GM19395 (cell line): ENCODE measurements around the gene SYDE2.
"Not testable (repeated sequence)": the region's sequence is repeated elsewhere in the genome, so short reads cannot be mapped to it uniquely, and the experiment has no call there.

Source experiments
- ATAC-seq: cut with Tn5 transposase; IDR thresholded peaks from one replicate; pipeline ENCODE4 v1.9.1; 2021; ENCODE audit warnings: mild to moderate bottlenecking, moderate library complexity; ENCODE audit not compliant: unreplicated experiment

Gene SYDE2

DNA sequence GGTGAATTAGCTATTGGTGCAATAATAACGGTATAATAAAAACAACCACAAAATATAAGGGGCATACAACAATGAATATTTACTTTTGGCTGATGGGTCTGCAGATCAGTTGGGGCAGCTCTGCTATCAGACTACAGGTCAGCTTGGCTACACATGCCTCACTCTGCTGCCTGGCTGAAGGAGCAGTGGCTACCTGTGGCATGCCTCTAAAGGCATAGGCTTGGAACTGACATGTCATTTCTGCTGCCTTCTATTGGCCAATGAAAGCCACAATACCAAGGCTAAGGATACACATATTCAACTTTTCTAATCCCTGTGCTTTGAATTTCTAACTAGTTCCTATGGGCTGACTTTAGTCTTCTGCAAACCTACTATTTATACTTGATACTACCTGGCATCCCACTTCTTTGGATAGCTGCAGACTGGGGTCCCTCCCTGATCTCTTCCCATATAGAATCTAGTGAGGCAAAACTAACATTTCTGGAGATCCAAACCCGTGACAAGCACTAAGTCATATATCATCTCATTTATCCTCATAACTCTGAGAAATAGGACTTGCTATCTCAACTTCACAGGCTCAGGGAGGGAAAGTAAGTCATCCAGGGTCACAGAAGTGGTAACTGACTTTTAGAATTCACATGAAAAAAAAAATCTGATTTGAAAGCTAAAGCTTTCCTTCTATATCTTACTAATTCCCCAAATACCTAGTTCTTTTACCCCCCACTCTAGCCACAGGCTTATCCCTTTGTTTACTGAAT, 19.2 kb upstream of the SYDE2 start:
- ATAC-seq = no peak

DNA sequence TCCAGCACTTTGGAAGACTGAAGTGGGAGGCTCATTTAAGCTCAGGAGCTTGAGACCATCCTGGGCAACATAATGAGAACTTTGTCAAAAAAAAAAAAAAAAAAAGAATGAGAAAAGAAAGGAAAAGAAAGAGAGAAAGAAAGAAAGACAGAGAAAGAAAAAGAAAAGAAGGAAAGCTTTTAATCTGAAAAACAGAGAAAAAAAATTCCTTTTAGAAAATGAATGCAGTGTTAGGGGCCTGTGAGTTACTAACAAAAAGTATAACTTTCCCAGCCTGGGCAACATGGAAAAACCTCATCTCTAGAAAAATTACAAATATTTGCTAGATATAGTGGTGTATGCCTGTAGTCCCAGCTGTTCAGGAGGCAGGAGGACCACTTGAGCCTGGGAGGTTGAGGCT, 15.9 kb upstream of the SYDE2 start:
- no peak for ATAC-seq

DNA sequence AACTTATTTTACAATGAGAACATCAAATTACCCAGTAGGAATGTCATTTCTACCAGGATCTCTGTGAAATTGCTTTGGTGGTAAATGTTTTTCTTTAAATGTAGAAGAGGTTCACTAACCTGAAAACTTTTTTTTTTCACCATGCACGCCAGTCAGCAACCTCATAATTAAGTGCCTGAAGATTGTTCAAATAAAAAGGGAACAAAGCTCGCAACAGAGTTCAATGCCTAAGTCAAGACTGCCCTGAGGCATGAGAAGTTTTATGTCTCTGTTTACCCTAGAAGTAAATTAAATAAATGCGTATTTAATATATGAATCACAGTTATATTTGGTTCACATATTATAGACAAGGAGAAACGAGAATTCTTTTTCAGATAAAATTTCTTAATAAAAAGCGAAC, 13.8 kb upstream of the SYDE2 start:
- ATAC-seq = no peak

DNA sequence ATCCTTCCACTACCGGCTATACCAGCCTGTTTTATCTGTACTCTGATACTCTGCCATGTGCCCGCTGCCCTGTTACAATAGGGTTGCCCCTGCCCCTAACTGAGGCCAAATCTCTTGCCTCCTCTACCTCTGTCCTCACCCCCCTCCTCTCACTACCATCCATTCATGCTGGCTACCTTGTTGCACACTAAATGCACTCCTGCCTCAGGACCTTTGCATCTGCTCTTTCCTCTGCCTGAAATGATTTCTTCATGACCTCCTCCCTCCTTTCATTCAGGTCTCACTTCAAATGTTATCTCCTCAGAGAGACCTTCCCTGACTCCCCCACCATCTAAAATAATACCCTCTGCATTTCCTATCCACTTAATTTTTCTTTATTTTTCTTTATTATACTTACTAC, 7.7 kb upstream of the SYDE2 start:
- no peak for ATAC-seq

DNA sequence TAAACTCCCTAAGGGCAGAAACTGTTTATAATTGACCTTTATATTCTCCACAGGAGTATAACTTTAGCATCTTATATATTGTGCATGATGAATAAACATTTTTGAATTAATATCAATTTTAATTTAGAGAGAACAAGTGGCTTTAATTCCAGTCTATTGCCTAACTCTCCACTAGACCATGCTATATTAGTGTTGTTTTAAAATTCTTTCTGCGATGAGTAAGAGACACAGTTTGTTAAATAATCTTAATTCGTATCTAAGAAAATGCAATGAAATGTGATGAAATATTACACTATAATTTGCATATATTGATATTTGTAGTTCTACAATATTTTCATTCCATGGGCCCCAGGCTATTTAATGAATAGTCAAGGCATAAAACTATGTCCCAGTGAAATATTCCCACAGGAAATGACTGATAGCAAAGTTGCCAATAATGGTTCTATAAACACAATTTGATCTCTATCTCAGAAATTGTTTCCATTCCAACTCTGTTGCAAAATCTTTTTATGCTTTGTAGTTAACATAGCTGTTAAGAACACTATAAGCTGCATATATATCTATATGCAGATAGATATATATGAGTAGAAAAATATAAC, 2.9 kb upstream of the SYDE2 start:
- no peak for ATAC-seq

DNA sequence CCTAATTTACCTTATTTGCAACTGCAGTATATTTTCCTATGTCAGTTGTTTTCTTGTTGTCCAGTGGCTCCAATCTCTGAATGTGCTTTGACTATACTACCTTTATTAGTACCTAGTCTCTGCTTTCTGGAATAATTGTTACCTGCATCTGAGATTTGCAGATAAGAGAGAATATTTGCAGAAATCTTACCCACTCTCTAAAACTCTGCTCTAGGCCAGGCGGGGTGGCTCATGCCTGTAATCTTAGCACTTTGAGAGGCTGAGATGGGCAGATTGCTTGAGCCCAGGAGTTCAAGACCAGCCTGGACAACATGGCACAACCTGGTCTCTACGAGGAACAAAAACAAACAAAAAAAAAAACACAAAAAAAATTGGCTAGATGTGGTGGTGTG, 2.0 kb upstream of the SYDE2 start:
- no peak for ATAC-seq

DNA sequence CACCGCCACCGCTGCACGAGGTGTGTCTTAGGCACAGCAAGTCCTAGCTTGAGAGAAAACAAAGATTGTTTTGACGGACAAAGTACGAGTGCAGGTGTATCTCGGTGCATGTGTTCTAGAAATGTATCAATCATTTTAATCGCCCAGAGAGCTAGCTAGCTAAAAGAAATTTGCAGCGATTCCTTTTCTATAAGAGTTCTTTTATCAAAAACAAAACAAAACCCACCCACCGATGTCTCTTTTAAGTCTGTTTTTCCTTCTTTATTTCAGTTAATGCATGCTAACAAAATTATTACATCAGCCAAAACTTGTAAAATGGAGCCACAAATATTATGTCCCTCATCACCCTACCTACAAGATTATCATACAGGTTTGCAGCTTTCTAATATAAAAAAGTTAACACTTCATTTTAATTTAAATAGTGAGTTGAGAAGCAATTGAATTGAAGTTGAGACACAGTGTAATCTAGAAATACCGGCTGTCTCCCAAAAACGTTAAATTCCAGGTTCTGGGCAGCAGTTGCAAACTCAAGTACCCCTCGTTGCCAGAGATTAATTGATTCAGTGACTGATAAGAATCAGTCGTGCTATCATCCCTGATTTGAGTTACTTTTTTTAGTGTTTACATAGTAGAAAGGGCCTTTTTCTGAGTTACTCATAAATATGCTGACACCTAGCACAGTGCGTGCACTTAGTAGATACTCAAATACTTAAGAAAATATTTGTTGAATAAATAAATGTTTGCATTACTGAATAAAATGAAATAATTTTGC, 1.5 kb upstream of the SYDE2 start:
- no peak for ATAC-seq

DNA sequence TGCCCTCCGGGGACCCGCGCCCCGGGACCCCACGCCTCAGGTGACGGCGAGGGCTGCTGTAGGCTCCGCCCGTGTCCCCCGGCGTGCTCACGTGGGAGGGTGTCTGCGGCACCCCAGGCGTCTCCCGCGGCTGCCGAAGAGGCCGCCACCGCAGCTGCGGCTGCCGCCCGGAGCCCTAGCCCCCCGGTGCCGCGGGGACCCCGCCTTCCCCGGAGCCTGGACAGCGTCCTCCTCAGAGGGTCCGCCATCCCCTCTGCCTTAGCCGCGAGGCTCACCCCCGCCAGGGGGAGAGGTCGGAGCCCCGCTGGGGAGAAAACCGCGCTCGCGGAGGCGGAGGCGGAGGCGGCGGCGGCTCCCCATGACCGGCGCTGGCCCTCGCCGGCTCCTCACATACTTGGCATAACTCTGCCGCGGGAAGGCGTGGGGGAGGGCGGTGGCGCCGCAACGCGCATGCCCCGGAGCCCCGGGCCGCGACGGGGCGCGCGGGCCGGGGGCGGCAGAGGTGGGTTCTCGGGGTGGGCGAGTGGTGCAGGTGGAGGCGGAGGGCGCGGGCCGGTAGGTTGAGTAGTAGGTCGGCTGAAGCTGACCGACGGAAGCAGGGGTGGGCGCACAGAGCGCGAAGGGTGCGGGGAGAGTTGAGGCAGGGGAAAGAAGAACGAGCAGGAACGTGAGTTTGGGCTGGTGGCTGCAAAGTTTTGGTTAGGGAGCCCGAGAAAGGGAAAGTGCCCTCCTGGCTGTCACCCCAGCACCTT, 700 bp upstream of the SYDE2 start:
- peak; percentile 61 for ATAC-seq

DNA sequence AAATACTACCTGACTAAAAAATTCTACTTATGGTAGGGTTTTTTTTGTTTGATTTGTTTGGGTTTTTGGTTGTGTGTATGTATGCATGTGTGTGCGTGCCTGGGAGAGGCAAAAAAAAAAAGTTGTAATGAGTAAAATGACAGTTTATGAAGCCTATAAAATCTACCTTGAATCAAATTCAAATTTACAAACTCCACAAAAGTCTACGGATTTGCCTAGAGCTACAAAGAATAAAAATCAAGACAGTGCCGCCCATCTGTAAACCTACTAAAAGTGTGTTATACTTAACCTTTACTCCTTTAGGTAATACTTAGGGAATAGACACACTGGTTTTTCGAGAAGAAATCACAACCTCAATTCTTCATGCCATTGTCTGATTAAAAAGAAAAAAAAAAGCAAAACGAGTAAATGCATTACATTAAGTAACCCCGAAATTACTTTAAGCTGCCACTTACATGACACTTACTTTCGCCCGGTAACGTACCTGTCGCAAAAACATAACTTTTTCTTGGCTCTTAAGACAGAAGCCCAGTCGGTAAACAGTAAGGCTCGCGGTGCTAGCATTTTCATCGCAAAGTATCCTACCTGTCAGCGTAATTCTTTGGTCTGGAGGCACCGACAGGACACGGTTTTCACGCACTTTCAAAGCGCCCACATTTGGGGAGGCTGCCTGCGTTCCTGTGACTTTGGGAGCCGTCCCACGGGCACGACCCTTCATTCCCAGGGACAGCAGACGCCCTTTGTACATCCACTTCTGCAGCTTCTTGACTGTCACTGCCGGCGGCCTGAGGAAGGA, 951 bp downstream of the SYDE2 start:
- ATAC-seq = no peak

DNA sequence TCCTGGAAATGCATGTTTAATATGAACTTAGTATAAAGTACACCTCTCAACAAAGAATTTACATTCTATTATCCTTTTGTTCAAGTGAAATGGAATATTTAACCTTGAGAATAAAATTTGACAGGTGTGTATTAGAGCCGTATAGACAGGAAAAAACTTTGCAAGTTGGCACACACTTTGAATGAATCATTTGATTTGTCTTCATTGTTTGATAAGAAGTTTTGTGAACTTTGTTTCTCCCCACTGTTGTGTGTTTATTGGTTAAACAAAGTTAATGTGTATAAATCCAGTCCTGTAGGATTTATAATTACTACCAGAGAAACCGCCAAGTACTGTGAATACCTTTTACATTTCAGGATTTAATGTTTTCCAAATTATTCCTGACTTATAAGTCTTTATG, 2.0 kb downstream of the SYDE2 start:
- ATAC-seq = no peak

DNA sequence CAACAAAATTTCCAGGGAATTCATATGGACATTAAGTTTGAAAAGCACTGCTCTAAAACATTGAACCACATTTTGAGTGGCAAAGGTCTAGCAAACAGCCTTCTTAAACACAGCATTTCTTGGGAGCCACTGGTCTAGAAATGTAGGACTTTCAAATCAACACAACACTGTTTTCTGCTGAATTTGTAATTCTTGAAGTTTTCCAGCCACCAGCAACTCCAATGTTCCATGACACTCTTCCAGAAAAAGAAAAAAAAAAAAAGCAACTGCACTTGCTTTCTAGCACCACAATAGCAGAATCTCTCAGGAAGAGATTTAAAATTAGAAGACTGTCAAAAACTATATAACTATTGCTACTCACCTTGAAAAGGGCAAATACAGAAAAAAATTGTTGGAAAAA, 4.5 kb downstream of the SYDE2 start:
- no peak for ATAC-seq

DNA sequence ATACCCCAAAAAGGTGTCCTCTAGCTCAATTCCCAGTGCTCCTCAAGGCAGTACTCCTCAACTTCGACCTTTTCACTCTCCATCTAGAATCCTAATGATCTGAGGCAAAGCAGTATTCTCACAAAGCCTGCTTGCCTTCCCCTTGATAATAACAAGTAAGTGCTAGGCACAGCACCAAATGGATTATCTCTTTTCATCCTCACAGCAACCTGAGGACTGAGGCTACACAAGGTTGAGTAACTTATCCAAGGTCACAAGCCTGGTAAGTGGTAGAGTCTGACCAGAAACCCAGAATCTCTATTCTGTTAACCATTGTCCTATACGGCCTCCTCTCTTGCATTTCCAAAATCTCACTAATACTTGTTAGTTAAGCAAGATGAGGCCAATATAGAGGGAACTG, 5.1 kb downstream of the SYDE2 start:
- ATAC-seq = no peak

DNA sequence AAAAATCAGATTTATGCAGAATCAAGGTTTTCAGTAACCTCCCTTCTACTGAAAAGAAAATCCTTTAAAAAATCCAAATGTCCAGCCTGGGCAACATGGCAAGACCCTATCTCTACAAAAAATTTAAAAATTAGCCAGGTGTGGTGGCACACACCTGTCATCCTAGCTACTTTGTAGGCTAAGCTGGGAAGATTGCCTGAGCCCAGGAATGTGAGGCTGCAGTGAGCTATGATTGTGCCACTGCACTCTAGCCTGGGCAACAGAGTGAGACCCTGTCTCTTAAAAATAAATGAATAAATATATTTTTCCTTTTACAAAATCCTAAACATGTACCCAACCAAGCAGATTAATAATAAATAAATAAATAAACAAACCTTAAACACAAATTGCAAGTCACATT, 8.7 kb downstream of the SYDE2 start:
- not testable (repeated sequence) for ATAC-seq

DNA sequence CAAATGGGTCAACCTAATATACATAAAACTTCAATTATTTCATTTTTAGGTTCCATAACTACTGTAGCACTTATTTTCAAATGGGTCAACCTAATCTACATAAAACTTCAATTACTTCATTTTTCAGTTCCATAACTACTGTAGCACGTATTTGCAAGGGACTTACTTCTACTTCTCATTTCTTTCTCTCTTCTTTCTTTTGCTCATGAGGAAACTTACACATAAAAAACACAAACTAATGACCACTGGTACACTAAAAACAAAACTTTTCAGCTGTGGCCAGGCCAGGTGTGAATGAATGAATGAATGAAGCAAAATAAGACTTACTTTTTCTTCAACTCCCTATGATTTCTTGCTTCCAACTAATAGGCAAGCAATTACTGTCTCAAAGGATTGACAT, 11.7 kb downstream of the SYDE2 start:
- no peak for ATAC-seq

DNA sequence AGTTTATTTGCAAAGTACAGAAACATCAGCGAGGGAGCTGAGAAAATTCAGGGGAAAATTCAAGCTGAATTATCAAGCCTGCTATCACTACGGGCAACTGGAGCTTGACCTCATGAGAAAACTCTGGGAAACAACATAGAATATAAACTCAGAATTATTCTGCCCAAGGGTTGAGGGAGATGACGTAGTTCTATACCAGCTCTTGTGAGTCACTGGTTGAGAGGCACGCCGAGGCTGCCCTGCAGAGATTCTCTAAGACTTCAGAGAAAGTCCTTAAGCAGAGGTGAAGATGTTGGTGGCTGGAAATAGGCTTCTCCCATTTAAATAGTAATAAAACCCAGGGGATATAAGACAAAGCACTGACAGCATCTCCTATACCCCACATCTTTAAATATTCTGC, 12.3 kb downstream of the SYDE2 start:
- ATAC-seq = no peak

DNA sequence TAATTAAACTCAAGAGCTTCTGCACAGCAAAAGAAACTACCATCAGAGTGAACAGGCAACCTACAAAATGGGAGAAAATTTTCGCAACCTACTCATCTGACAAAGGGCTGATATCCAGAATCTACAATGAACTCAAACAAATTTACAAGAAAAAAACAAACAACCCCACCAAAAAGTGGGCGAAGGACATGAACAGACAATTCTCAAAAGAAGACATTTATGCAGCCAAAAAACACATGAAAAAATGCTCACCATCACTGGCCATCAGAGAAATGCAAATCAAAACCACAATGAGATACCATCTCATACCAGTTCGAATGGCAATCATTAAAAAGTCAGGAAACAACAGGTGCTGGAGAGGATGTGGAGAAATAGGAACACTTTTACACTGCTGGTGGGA, 13.8 kb downstream of the SYDE2 start:
- ATAC-seq = not testable (repeated sequence)

DNA sequence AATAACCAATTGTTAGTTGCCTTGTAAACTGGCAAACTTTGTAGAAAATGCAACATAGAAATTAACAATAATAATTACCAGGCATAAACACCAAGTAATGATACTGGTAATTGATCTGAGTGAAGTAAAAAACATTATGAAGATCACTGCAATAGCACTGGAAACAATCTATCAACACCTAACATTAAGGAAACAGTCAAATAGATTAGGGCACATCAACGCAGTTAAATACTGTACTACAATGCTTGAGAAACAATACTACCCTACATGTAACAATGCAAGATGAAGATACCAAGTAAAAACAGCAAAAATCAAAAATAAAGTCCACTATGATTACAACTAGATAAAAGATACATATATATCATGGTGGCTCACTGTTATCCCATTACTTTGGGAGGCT, 16.6 kb downstream of the SYDE2 start:
- ATAC-seq = no peak

DNA sequence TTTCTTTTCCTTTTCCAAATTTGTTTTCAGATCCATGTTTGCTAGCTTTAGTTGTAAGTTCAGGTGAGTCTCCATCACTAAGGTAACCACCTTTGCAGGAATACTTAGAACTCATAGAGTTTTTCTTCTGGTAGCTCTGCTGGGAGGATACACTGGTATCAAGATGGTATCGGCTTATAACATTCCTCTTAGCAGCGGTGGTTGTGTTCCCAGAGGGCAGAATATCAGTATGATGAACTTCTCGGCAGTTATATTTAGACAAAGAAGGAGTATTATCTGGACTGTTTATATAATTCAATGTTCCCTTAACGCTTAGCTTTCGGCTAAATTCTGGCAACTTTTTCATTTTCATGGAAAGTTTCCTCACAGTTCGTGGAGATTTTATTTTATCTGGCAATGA, 18.1 kb downstream of the SYDE2 start:
- no peak for ATAC-seq

DNA sequence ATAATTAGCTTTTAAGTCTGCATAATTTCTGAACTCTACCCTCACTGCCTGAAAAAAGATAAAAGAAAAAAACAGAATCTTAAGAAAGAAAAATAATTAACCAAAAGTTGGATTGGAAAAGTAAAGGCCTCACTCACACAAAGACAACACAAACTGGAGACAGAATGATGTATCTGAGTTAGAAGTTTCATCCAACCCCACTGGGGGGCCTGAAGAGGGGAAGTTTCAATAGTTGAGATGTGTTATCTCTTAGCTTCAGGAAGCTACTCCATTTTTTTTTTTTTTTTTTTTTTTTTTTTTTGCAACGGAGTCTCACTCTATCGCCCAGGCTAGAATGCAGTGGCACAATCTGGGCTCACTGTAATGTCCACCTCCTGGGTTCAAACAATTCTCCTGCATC, 19.9 kb downstream of the SYDE2 start:
- no peak for ATAC-seq

DNA sequence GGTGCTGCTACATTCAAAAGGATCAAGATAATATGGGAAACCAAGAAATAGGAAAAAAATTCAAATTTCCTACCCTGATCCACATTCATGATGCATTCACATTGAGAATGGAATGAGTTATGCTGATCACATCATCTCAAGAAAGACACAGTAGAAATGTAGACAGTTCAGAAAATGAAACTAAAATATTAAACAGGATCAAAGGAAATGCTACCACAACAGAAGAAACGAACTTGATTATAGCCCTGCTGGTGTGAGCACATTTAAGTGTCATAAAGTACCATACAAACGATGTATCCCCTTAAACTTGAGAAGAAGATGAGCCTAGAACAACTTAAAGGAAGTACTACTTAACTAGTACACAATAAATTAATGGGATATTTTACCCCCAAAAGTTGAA, 21.3 kb downstream of the SYDE2 start:
- ATAC-seq = no peak

DNA sequence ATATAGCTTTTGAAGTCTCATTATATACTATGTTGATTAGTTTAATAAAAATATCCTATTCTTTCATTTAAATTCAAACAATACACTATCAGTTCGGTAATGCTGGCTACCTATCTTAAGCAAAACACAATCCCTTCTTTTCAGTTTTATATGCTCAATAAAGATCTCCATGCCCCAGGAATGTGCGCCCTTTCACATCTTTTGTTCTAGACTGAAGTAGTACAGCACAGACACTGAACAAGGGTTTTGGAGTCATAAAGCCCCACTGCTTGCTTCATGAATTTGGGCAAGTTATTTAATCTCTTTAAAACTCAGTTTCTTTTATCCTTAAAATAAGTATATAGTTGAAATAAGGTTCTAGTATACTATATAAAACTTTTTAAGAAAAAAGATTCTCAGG, 22.4 kb downstream of the SYDE2 start:
- no peak for ATAC-seq
